ENCODE data around the gene PRKN. TPM values are rescaled to one million over a fixed set of nuclear protein-coding genes. Genes with fewer than 3 reads are reported as not detected.

Gene PRKN
- total and polyA plus RNA-seq, 2 experiments from 2014 or later, result 2.3 to 3.9 TPM

DNA sequence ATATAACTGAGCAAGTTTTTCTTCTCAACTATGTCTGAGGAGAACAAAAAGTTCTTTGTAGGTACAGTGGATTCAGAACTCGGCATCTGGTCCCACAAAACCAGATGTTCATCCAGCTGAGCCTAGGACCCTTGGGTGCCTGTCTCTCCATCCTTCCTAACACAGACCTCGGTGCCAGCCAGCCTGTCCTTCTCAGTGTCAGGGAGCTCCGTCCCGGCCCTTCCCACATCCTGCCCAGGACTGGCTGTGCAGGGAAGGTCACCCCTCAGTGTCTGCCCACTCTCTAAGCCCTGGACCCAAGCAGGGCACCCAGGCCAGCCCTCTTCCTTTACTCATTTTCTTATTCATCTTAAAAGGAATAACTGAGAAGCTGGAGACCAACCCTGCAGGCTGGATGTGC lies 1421.7 kb downstream of the PRKN start:
- Histone ChIP-seq H3K9me2 (replicated peaks; ENCODE audit: insufficient read depth) (no peaks in the 10 kb centered on the region), H3K79me2 (no peaks in the 10 kb centered on the region), H3K27ac (no peak overlapping the region), H3K36me3 (replicated peaks; ENCODE audit: insufficient read depth, low read depth) (no peaks in the 10 kb centered on the region), H3K4me2 (no peak overlapping the region), H3K27me3 (no peaks in the 10 kb centered on the region), H3K9me3 (ENCODE audit: low read depth) (no peaks in the 10 kb centered on the region), H3K4me1 (ENCODE audit: insufficient read depth) (no peaks in the 10 kb centered on the region), H4K20me1 (ENCODE audit: insufficient read depth, poor library complexity, severe bottlenecking) (no peaks in the 10 kb centered on the region), H3K4me3 (no peak overlapping the region), H2AFZ (no peak overlapping the region)
- 94% methylated on average over 4 of the region's 4 CpGs for WGBS (ENCODE audit: low lambda C conversion rate, missing lambda C conversion rate)
- DNase-seq (ENCODE audit: low spot score), result no peak
- TF ChIP-seq EZH2phosphoT487 (IDR thresholded peaks at IDR 0.05; ENCODE audit: low read depth, severe bottlenecking, unreplicated experiment), result no peak
- TF ChIP-seq, protein P1, sequence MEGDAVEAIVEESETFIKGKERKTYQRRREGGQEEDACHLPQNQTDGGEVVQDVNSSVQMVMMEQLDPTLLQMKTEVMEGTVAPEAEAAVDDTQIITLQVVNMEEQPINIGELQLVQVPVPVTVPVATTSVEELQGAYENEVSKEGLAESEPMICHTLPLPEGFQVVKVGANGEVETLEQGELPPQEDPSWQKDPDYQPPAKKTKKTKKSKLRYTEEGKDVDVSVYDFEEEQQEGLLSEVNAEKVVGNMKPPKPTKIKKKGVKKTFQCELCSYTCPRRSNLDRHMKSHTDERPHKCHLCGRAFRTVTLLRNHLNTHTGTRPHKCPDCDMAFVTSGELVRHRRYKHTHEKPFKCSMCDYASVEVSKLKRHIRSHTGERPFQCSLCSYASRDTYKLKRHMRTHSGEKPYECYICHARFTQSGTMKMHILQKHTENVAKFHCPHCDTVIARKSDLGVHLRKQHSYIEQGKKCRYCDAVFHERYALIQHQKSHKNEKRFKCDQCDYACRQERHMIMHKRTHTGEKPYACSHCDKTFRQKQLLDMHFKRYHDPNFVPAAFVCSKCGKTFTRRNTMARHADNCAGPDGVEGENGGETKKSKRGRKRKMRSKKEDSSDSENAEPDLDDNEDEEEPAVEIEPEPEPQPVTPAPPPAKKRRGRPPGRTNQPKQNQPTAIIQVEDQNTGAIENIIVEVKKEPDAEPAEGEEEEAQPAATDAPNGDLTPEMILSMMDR (IDR thresholded peaks at IDR 0.05; ENCODE audit: poor library complexity), result no peak
- no peak for TF ChIP-seq EZH2 (IDR thresholded peaks at IDR 0.05; ENCODE audit: borderline replicate concordance)

DNA sequence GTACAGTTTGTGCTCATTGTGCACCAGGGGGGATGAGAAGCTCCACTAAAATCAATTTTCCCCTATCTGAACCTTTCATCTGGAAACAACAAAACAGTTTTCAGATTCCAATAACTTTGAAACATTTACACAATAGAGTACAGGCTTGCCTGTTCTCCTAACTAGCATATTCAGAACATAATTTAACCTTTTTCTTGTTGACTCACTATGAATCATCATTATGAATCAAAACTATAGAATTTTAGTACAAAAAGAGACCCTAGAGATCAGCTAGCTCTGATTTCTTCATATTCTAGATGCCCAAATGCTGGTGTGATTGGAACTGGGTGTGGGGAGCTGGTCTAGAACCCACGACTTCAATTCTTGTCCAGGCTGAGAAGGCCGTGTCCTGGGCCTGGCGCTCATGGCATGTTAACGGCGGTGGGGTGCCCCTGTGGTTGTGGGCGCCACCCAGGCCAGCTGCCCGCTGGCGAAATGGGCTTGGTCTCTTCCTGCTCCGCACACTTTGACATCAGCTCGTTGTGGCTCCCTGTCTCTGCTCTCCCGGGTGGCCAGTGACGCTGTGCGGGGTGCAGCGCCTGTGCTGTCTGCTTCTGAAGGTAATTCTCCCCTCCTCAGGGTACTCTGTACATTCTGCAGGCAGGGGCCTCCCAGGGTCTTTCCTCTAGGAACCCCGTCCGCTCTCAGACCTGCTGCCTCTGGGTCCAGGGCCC lies 1423.8 kb downstream of the PRKN start:
- Histone ChIP-seq H3K27ac (no peak overlapping the region), H3K9me3 (ENCODE audit: low read depth) (no peaks in the 10 kb centered on the region), H3K4me2 (no peak overlapping the region), H3K4me1 (ENCODE audit: insufficient read depth) (no peaks in the 10 kb centered on the region), H3K4me3 (no peak overlapping the region), H3K36me3 (replicated peaks; ENCODE audit: insufficient read depth, low read depth) (no peaks in the 10 kb centered on the region), H2AFZ (no peak overlapping the region), H3K27me3 (no peaks in the 10 kb centered on the region), H3K79me2 (no peaks in the 10 kb centered on the region), H4K20me1 (ENCODE audit: insufficient read depth, poor library complexity, severe bottlenecking) (no peaks in the 10 kb centered on the region), H3K9me2 (replicated peaks; ENCODE audit: insufficient read depth) (no peaks in the 10 kb centered on the region)
- no peak for DNase-seq (ENCODE audit: low spot score)
- TF ChIP-seq, protein P1 (IDR thresholded peaks at IDR 0.05; ENCODE audit: poor library complexity), result no peak
- TF ChIP-seq EZH2phosphoT487 (IDR thresholded peaks at IDR 0.05; ENCODE audit: low read depth, severe bottlenecking, unreplicated experiment) (no peak), EZH2 (IDR thresholded peaks at IDR 0.05; ENCODE audit: borderline replicate concordance) (no peak)
- 95% methylated on average over 16 of the region's 16 CpGs for WGBS (ENCODE audit: low lambda C conversion rate, missing lambda C conversion rate)

DNA sequence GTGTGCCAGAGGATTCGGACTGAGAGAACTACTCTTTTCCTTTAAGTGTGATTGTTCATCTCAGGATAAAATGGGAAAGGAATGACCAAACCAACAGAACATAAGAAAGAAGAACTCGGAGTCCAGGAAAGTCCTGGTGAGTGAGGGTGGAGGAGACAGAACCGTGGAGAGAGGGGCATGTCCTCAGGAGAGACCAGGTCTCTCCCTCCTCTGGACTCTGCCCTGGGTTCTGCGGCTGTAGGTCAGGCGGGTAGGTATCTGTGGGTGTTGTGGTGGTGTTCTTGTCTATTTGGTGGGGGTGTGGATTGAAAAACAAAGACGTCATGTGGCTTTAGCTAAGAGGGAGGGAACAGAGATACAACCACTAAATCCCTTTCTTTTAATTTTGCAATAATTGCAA lies 1424.6 kb downstream of the PRKN start:
- no peaks in the 10 kb centered on the region for H3K4me1 ChIP-seq (ENCODE audit: insufficient read depth)
- H3K27ac ChIP-seq, result no peak overlapping the region
- no peaks in the 10 kb centered on the region for H3K27me3 ChIP-seq
- TF ChIP-seq EZH2 (IDR thresholded peaks at IDR 0.05; ENCODE audit: borderline replicate concordance) (no peak), EZH2phosphoT487 (IDR thresholded peaks at IDR 0.05; ENCODE audit: low read depth, severe bottlenecking, unreplicated experiment) (no peak)
- TF ChIP-seq, protein P1 (IDR thresholded peaks at IDR 0.05; ENCODE audit: poor library complexity), result no peak
- H3K4me3 ChIP-seq, result no peak overlapping the region
- H3K79me2 ChIP-seq, result no peaks in the 10 kb centered on the region
- no peaks in the 10 kb centered on the region for H4K20me1 ChIP-seq (ENCODE audit: insufficient read depth, poor library complexity, severe bottlenecking)
- no peak for DNase-seq (ENCODE audit: low spot score)
- WGBS (ENCODE audit: low lambda C conversion rate, missing lambda C conversion rate), result 91% methylated on average over 6 of the region's 6 CpGs
- H3K4me2 ChIP-seq, result no peak overlapping the region
- H3K9me2 ChIP-seq (replicated peaks; ENCODE audit: insufficient read depth), result no peaks in the 10 kb centered on the region
- H3K36me3 ChIP-seq (replicated peaks; ENCODE audit: insufficient read depth, low read depth), result no peaks in the 10 kb centered on the region
- H3K9me3 ChIP-seq (ENCODE audit: low read depth), result no peaks in the 10 kb centered on the region
- no peak overlapping the region for H2AFZ ChIP-seq
